Measurements from ENCODE around the gene EMX2.
"Not testable (repeated sequence)": the region's sequence is repeated elsewhere in the genome, so short reads cannot be mapped to it uniquely, and the experiment has no call there.

EMX2 gene

DNA sequence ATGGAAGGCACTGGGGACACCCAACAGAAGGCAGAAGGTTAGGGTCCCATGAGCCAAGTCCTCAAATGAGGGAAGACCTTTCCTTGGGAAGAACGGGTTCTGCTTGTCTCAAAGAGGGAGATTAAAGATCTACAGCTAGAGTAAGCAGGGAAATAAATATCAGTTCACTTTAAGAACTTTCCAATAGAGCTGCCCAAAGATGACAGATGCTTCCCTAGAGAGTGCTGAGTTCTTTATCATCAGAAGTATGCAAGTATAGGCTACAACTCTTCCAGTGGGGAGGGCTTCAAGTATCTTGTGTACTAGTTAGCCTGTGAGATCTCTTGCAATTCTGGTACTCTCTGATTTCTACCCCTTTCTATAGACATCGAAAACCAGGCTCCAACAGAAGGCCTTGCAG is 39.4 kb downstream of the EMX2 start:
- no peak overlapping the region for H3K27ac ChIP-seq
- TF ChIP-seq, protein P1, sequence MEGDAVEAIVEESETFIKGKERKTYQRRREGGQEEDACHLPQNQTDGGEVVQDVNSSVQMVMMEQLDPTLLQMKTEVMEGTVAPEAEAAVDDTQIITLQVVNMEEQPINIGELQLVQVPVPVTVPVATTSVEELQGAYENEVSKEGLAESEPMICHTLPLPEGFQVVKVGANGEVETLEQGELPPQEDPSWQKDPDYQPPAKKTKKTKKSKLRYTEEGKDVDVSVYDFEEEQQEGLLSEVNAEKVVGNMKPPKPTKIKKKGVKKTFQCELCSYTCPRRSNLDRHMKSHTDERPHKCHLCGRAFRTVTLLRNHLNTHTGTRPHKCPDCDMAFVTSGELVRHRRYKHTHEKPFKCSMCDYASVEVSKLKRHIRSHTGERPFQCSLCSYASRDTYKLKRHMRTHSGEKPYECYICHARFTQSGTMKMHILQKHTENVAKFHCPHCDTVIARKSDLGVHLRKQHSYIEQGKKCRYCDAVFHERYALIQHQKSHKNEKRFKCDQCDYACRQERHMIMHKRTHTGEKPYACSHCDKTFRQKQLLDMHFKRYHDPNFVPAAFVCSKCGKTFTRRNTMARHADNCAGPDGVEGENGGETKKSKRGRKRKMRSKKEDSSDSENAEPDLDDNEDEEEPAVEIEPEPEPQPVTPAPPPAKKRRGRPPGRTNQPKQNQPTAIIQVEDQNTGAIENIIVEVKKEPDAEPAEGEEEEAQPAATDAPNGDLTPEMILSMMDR (conservative IDR thresholded peaks at IDR 0.05) = no peak

DNA sequence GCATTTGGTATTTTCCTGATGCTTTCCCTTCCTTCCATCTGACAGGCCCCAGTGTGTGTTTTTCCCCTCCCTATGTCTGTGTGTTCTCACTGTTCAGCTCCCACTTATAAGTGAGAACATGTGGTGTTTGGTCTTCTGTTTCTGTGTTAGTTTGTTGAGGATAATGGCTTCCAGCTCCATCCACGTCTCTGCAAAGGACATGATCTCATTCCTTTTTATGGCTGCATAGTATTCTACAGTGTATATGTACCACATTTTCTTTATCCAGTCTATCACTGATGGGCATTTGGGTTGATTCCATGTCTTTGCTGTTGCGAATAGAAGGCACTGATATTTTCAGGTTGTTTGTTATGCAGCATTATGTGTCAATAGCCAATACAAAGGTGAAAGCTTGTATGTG is 42.3 kb downstream of the EMX2 start:
- not testable (repeated sequence) for H3K27ac ChIP-seq

DNA sequence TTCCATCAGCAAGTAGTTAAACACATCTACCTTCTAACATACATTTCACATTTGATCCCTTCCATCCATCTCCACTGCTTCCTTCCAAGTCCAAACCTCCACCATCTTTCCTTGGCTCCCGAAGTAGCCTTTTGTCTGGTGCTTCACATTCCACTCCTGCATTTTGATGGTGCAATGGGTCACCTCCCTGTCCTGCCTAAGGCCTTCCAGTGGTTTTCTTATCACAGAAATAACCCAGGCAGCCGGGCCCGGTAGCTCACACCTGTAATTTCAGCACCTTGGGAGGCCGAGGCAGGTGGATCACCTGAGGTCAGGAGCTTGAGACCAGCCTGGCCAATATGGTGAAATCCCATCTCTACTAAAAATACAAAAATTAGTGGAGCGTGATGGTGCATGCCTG is 44.5 kb downstream of the EMX2 start:
- TF ChIP-seq, protein P1 (conservative IDR thresholded peaks at IDR 0.05) = no peak
- no peak overlapping the region for H3K27ac ChIP-seq

DNA sequence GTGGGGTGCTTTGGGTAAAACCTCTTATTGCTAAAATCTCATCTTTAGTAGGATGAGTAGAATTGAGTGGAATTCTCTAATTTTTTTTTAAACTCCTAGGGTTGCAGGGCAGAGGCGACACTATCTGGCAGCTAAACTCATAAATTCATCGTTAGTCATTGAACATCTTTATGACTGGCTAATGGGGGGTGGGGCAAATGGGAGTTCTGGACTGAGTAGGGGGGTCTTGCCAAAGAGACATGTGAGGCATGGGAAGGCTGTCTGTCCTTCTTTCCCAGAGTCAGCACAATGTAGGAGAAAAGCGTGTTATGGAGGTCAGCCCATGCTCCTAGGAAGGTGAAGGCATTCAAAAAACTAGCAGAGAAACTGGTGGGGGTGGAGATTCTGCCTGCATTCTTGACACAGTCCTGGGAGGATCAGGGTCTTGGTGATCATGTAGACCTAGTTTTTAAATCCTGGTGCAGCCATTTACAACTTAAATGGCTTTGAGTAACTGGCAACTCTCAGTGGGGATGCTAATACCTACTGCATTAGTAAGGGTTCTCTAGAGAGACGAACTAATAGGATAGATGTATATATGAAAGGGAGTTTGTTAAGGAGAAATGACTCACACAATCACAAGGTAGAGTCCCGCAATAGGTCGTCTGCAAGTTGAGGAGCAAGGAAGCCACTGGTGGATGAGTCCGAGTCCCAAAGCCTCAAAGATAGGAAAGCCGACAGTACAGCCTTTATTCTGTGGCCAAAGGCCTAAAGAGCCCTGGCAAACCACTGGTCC is 47.7 kb downstream of the EMX2 start:
- H3K27ac ChIP-seq = no peak overlapping the region
- TF ChIP-seq, protein P1 (conservative IDR thresholded peaks at IDR 0.05) = no peak

DNA sequence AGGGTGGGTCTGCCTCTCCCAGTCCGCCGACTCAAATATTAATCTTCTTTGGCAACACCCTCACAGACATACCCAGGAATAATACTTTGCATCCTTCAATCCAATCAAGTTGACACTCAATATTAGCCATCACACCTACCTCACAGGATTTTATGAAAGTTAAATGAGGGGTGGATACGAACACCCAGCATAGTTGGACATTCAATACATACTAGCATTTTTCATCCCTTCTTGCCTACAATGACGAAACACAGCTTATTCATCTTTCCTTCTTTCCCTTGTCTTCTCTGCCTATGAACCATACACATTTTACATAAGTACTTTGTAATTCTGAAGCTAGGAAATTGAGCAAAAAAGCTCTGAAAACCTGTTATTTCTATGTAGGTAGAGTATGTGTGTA is 48.5 kb downstream of the EMX2 start:
- TF ChIP-seq, protein P1 (conservative IDR thresholded peaks at IDR 0.05) = no peak
- H3K27ac ChIP-seq = no peak overlapping the region

DNA sequence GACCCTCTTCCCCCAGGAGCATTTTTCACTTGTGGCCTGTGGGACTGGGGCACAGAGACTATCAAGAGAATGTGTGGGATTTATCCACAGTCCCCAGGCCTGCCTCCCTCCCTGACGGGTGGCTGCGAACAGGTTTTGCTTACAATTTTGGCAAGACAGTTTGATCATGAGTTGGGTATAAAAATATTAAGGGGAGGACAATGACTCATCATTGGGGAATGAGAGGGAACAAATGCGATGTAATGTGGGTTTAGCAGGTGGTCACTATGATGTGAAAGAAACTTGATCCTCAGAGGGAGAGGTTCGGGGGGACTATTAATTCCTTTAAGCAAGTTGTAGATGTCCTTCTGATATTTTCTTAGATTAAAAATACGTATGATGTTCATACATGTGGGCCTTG is 52.2 kb downstream of the EMX2 start:
- H3K27ac ChIP-seq = no peak overlapping the region
- TF ChIP-seq, protein P1 (conservative IDR thresholded peaks at IDR 0.05) = no peak

DNA sequence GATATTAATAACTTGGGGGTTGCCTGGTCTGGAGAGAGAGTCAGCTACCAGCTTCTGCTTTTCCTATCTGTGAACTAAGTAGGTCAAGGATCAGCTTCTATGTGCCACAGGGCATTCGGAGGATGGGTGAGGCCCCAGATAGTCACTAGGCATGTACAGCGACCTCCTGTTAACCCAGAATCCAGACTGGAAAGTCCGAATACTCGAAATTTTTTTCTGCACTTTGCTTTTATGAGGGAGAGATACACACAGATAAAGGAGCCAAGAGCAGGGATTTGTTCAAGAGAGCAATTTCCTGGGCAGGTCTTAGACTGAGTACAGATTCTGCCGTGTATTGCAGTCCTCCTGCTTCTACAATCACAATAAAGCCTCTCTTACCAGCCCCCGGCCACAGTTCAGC is 54.2 kb downstream of the EMX2 start:
- TF ChIP-seq, protein P1 (conservative IDR thresholded peaks at IDR 0.05) = no peak
- no peak overlapping the region for H3K27ac ChIP-seq

DNA sequence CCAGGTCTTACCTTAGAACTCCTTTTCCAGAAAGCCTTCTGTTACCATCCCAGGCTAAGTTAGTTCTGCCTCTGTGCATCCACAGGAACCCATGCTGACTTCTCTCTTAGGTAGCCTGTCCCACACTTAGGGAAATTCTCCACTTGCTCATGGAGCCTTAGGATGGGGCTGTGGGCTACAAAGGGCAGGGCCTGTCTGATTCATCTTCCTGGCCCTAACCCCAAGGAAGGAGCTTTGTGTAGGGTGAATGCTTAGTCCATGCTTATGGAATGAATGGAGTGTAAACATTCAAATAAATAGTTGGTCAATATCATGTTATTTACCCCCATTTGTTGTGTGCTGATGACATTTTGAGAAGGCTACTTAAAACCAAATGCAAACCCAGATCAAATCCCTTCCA is 54.7 kb downstream of the EMX2 start:
- no peak overlapping the region for H3K27ac ChIP-seq
- TF ChIP-seq, protein P1 (conservative IDR thresholded peaks at IDR 0.05) = no peak

All from VCaP (cell line).